HepG2 (cell line): ENCODE results near the gene U2SURP. TPM values are rescaled to one million over a fixed set of nuclear protein-coding genes. Genes with fewer than 3 reads are reported as not detected.

Source experiments
- CREB1 ChIP-seq, 2 experiments: fragments of 450-650 bp in 1 of 2; IDR thresholded peaks; 2 replicates each; pipeline ENCODE4 v1.6.1; 2016 to 2017; ENCODE audit warnings: control low read depth in 1 of 2, mild to moderate bottlenecking in 1 of 2, missing compliant biosample characterization in 1 of 2, missing genetic modification characterization in 1 of 2
- ERF ChIP-seq: IDR thresholded peaks from 2 replicates; pipeline ENCODE4 v1.6.1; 2018; ENCODE audit warnings: missing biosample characterization, missing genetic modification reagents
- KDM5B ChIP-seq: sonication (generic); formaldehyde crosslinking; IDR thresholded peaks from 2 replicates; pipeline ENCODE4 v1.4.0; 2020; ENCODE audit warnings: missing genetic modification reagents, mild to moderate bottlenecking, borderline replicate concordance
- NFE2 ChIP-seq: sonication (generic); formaldehyde crosslinking; IDR thresholded peaks from 2 replicates; pipeline ENCODE4 v1.4.0; 2020; ENCODE audit warnings: missing genetic modification reagents
- SIX1 ChIP-seq: sonication (generic); formaldehyde crosslinking; IDR thresholded peaks from 2 replicates; pipeline ENCODE4 v1.4.0; 2020; ENCODE audit warnings: missing genetic modification reagents, borderline replicate concordance
- THAP11 ChIP-seq: IDR thresholded peaks from 2 replicates; pipeline ENCODE4 v1.6.1; 2016; ENCODE audit warnings: missing biosample characterization, missing genetic modification reagents
- ZNF160 ChIP-seq: sonication (generic); formaldehyde crosslinking; IDR thresholded peaks from 2 replicates; pipeline ENCODE4 v1.8.0; 2022; ENCODE audit warnings: mild to moderate bottlenecking, inconsistent platforms, missing genetic modification reagents
- ZNF383 ChIP-seq: sonication (generic); formaldehyde crosslinking; IDR thresholded peaks from 2 replicates; pipeline ENCODE4 v1.4.0; 2020; ENCODE audit warnings: missing genetic modification reagents, mild to moderate bottlenecking, borderline replicate concordance
- ZNF431 ChIP-seq: sonication (generic); formaldehyde crosslinking; IDR thresholded peaks from 2 replicates; pipeline ENCODE4 v1.9.0; 2022; ENCODE audit warnings: missing genetic modification reagents, low read depth, mild to moderate bottlenecking, borderline replicate concordance
- ZNF556 ChIP-seq: sonication (generic); formaldehyde crosslinking; IDR thresholded peaks from 2 replicates; pipeline ENCODE4 v1.4.0; 2020; ENCODE audit warnings: mild to moderate bottlenecking, missing genetic modification reagents, borderline replicate concordance
- ZNF570 ChIP-seq: sonication (generic); formaldehyde crosslinking; IDR thresholded peaks from 2 replicates; pipeline ENCODE4 v1.4.0; 2020; ENCODE audit warnings: mild to moderate bottlenecking, missing genetic modification reagents, borderline replicate concordance
- polyA plus RNA-seq, 8 experiments: library from polyadenylated mRNA; depleted of rRNA in 3 of 8; stranded (reverse) in 7 of 8; unstranded in 1 of 8; fragments of >200 nt; fragmentation: Illumina TruSeq in 4 of 8; extraction: Trizol in 4 of 8; gene quantifications; 2 replicates each; pipeline versions ENCODE4 v1.2.1 to v1.2.3, GENCODE V29; 2011 to 2016; ENCODE audit warnings: low read depth in 4 of 8, missing spikeins in 1 of 8, mixed read lengths in 1 of 8; ENCODE audit not compliant: insufficient read depth in 1 of 8
- total RNA-seq, 5 experiments: library from RNA; depleted of rRNA; stranded (reverse); fragments of >200 nt; fragmentation: Illumina TruSeq; extraction: Trizol; gene quantifications; 2 replicates each; pipeline ENCODE4 v1.2.3, GENCODE V29; 2016; ENCODE audit warnings: low read depth in 1 of 5
- TF ChIP-seq, protein P1 (sequence below): sonication (generic); formaldehyde crosslinking; IDR thresholded peaks from 2 replicates; pipeline ENCODE4 v1.4.0; 2020; ENCODE audit warnings: mild to moderate bottlenecking, missing genetic modification reagents
- TF ChIP-seq, protein P2 (sequence below): sonication (generic); formaldehyde crosslinking; IDR thresholded peaks from 2 replicates; pipeline ENCODE4 v1.8.0; 2022; ENCODE audit warnings: missing genetic modification reagents, low read depth, mild to moderate bottlenecking, borderline replicate concordance
- TF ChIP-seq, protein P3 (sequence below): sonication (generic); formaldehyde crosslinking; IDR thresholded peaks from 2 replicates; pipeline ENCODE4 v1.9.0; 2021; ENCODE audit warnings: mild to moderate bottlenecking, missing genetic modification reagents
- TF ChIP-seq, protein P4 (sequence below), 2 experiments: sonication (generic) in 1 of 2; formaldehyde crosslinking in 1 of 2; IDR thresholded peaks; 2 replicates each; pipeline versions ENCODE4 v1.4.0 to v1.6.1; 2016 to 2020; ENCODE audit warnings: borderline replicate concordance in 1 of 2, low read depth in 1 of 2, mild to moderate bottlenecking in 1 of 2, missing genetic modification reagents in 1 of 2

U2SURP gene
- total and polyA plus RNA-seq, 2 of the 13 experiments (the other 11 are each of a cell fraction or from before 2014, with no cell fraction given): 55.9 to 173 TPM

DNA sequence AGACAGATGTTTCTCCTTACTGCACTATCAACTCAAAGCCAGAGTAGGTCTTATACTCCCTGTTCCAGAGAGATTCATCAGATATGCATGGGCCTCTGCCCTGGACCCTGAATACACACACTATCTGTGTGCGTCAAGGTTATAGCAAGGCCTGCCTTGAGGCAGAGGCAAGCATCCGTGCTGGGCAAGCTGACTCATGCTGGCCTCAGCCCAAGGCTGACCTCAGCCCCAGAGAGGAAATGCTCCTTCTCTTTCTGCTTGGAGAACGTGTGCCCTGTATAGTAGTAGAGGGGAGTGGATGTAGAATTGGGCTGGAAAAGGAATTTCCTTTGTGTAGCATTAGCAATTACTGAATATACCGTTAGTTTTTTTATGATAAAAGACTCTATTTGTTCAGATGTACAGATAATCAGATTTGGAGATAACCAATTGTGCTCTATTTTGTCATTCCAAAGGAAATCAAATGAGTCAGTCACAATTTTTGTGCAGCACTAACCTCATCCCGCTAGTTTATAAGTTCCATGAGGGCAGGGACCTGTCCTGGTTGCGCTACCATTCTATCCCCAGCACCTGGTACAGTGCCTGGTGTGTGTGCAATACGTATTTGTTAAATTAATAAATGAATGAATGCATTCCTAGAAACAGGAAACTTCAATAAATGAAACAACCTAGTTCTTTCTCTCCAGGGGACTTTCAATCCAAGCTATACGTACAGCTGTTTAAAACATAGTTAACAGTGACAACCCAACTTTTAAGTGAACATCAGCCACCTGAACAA lies 24.6 kb upstream of the U2SURP start (continued):
- TF ChIP-seq NFE2 (CRISPR knock-in tag) (no peak; the same call in 1 of the 2 replicates), ZNF570 (CRISPR knock-in tag) (no peak), ERF (CRISPR knock-in tag) (peak; percentile 45; the same call in 1 of the 2 replicates), ZNF556 (CRISPR knock-in tag) (no peak), ZNF431 (CRISPR knock-in tag) (0 out of 2 replicates have a peak, but pooled peaks have one; percentile 48), ZNF383 (CRISPR knock-in tag) (no peak), ZNF160 (CRISPR knock-in tag) (no peak), CREB1 (IDR thresholded peaks at IDR 0.05) (no peak), CREB1 (CRISPR knock-in tag; IDR thresholded peaks at IDR 0.05) (peak; percentile 54; the same call in 1 of the 2 replicates), KDM5B (CRISPR knock-in tag) (no peak), THAP11 (peak; percentile 62), SIX1 (peak; percentile 21; the same call in 1 of the 2 replicates)
- TF ChIP-seq, protein P1, sequence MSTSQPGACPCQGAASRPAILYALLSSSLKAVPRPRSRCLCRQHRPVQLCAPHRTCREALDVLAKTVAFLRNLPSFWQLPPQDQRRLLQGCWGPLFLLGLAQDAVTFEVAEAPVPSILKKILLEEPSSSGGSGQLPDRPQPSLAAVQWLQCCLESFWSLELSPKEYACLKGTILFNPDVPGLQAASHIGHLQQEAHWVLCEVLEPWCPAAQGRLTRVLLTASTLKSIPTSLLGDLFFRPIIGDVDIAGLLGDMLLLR: no peak
- TF ChIP-seq, protein P2, sequence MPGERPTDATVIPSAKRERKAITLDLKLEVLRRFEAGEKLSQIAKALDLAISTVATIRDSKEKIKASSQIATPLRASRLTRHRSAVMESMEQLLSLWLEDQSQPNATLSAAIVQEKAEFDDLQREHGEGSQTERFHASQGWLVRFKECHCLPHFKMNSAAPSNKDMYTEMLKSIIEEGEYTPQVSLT (CRISPR knock-in tag): no peak
- TF ChIP-seq, protein P3, sequence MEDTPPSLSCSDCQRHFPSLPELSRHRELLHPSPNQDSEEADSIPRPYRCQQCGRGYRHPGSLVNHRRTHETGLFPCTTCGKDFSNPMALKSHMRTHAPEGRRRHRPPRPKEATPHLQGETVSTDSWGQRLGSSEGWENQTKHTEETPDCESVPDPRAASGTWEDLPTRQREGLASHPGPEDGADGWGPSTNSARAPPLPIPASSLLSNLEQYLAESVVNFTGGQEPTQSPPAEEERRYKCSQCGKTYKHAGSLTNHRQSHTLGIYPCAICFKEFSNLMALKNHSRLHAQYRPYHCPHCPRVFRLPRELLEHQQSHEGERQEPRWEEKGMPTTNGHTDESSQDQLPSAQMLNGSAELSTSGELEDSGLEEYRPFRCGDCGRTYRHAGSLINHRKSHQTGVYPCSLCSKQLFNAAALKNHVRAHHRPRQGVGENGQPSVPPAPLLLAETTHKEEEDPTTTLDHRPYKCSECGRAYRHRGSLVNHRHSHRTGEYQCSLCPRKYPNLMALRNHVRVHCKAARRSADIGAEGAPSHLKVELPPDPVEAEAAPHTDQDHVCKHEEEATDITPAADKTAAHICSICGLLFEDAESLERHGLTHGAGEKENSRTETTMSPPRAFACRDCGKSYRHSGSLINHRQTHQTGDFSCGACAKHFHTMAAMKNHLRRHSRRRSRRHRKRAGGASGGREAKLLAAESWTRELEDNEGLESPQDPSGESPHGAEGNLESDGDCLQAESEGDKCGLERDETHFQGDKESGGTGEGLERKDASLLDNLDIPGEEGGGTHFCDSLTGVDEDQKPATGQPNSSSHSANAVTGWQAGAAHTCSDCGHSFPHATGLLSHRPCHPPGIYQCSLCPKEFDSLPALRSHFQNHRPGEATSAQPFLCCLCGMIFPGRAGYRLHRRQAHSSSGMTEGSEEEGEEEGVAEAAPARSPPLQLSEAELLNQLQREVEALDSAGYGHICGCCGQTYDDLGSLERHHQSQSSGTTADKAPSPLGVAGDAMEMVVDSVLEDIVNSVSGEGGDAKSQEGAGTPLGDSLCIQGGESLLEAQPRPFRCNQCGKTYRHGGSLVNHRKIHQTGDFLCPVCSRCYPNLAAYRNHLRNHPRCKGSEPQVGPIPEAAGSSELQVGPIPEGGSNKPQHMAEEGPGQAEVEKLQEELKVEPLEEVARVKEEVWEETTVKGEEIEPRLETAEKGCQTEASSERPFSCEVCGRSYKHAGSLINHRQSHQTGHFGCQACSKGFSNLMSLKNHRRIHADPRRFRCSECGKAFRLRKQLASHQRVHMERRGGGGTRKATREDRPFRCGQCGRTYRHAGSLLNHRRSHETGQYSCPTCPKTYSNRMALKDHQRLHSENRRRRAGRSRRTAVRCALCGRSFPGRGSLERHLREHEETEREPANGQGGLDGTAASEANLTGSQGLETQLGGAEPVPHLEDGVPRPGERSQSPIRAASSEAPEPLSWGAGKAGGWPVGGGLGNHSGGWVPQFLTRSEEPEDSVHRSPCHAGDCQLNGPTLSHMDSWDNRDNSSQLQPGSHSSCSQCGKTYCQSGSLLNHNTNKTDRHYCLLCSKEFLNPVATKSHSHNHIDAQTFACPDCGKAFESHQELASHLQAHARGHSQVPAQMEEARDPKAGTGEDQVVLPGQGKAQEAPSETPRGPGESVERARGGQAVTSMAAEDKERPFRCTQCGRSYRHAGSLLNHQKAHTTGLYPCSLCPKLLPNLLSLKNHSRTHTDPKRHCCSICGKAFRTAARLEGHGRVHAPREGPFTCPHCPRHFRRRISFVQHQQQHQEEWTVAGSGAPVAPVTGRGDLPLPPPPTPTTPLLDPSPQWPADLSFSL (CRISPR knock-in tag): no peak
- TF ChIP-seq, protein P4, sequence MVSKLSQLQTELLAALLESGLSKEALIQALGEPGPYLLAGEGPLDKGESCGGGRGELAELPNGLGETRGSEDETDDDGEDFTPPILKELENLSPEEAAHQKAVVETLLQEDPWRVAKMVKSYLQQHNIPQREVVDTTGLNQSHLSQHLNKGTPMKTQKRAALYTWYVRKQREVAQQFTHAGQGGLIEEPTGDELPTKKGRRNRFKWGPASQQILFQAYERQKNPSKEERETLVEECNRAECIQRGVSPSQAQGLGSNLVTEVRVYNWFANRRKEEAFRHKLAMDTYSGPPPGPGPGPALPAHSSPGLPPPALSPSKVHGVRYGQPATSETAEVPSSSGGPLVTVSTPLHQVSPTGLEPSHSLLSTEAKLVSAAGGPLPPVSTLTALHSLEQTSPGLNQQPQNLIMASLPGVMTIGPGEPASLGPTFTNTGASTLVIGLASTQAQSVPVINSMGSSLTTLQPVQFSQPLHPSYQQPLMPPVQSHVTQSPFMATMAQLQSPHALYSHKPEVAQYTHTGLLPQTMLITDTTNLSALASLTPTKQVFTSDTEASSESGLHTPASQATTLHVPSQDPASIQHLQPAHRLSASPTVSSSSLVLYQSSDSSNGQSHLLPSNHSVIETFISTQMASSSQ (IDR thresholded peaks at IDR 0.05; ENCODE audit: low read depth): no peak
- TF ChIP-seq, protein P4 (CRISPR knock-in tag; IDR thresholded peaks at IDR 0.05; ENCODE audit: borderline replicate concordance): no peak
